ENCODE results near the gene YTHDF2.
"Not testable (repeated sequence)": the region's sequence is repeated elsewhere in the genome, so short reads cannot be mapped to it uniquely, and the experiment has no call there.

The YTHDF2 gene

GRCh38 chr1:28736450-28737306, at the start of gene YTHDF2:
Gene YTHDF2 (plus strand): TSS chr1:28736940. CDS start chr1:28737121, 181 bp downstream.
- DNase-seq (peak; percentile 99), ATAC-seq (peak; percentile 96)

GRCh38 chr1:28691627-28692026, 45.1 kb upstream of the YTHDF2 start:
- ATAC-seq, DNase-seq: not testable (repeated sequence)

- ATAC-seq (no peak), DNase-seq (no peak)
These were observed 33.1 kb upstream of the YTHDF2 start for GRCh38 chr1:28703629-28704028.

GRCh38 chr1:28716336-28716735, 20.4 kb upstream of the YTHDF2 start:
- DNase-seq (no peak), ATAC-seq (no peak)

- no peak for DNase-seq
- no peak for ATAC-seq
These were observed 18.6 kb upstream of the YTHDF2 start for GRCh38 chr1:28718166-28718565.

- ATAC-seq (no peak), DNase-seq (no peak)
These were observed 18.0 kb upstream of the YTHDF2 start for GRCh38 chr1:28718586-28719331.

- no peak for DNase-seq
- ATAC-seq = no peak
These were observed 17.5 kb upstream of the YTHDF2 start for GRCh38 chr1:28719332-28719619.

- DNase-seq = no peak
- no peak for ATAC-seq
These were observed 16.4 kb upstream of the YTHDF2 start for GRCh38 chr1:28720376-28720775.

GRCh38 chr1:28721927-28722326, 14.8 kb upstream of the YTHDF2 start:
- ATAC-seq, DNase-seq: not testable (repeated sequence)

GRCh38 chr1:28725365-28725764, 11.4 kb upstream of the YTHDF2 start:
- ATAC-seq, DNase-seq: not testable (repeated sequence)

GRCh38 chr1:28735961-28736449, 735 bp upstream of the YTHDF2 start:
- ATAC-seq = no peak
- no peak for DNase-seq

GRCh38 chr1:28737307-28738132, 780 bp downstream of the YTHDF2 start:
- DNase-seq (peak; percentile 66), ATAC-seq (peak; percentile 1)

- DNase-seq (no peak), ATAC-seq (no peak)
These were observed 3.4 kb downstream of the YTHDF2 start for GRCh38 chr1:28740118-28740517.

- ATAC-seq (peak; percentile 64), DNase-seq (no peak)
These were observed 7.4 kb downstream of the YTHDF2 start for GRCh38 chr1:28744184-28744583.

GRCh38 chr1:28745653-28746173, 9.0 kb downstream of the YTHDF2 start:
- DNase-seq (no peak), ATAC-seq (no peak)

GRCh38 chr1:28750330-28750729, 13.6 kb downstream of the YTHDF2 start:
- no peak for DNase-seq
- ATAC-seq = no peak

- DNase-seq, ATAC-seq: not testable (repeated sequence)
These were observed 14.1 kb downstream of the YTHDF2 start for GRCh38 chr1:28750771-28751294.

GRCh38 chr1:28751315-28752060, 14.7 kb downstream of the YTHDF2 start:
- DNase-seq (no peak), ATAC-seq (no peak)

GRCh38 chr1:28755701-28756100, 19.0 kb downstream of the YTHDF2 start:
- ATAC-seq (no peak), DNase-seq (no peak)

GRCh38 chr1:28756846-28757245, 20.1 kb downstream of the YTHDF2 start:
- DNase-seq = no peak
- no peak for ATAC-seq

GRCh38 chr1:28758420-28758819, 21.7 kb downstream of the YTHDF2 start:
- ATAC-seq (no peak), DNase-seq (no peak)
